Calu3 (cell line): ENCODE results near the gene TYSND1. TPM values are rescaled to one million over a fixed set of nuclear protein-coding genes. Genes with fewer than 3 reads are reported as not detected.

Experiments used
- BruUV-seq: library from RNA; stranded (reverse); fragments of 400-500 nt; replicated peaks from 2 replicates; lab custom pipeline; 2021; lab: Mats Ljungman, UMichigan
- CTCF ChIA-PET: fragments of 300-600 bp; sonication (Branson Sonifier 250); formaldehyde crosslinking; loops from one replicate; lab custom pipeline; 2022; ENCODE audit warnings: antibody characterized with exemption; lab: Charles Lee
- DNase-seq: peaks from one replicate; pipeline ENCODE4 v3.0.0; 2022
- H3K27ac Mint-ChIP-seq: one replicate; pipeline ENCODE4 v1.8.0; 2022; ENCODE audit warnings: mixed read lengths; ENCODE audit not compliant: unreplicated experiment
- H3K27me3 Mint-ChIP-seq: one replicate; pipeline ENCODE4 v1.8.0; 2022; ENCODE audit warnings: mixed read lengths; ENCODE audit not compliant: unreplicated experiment
- H3K36me3 Mint-ChIP-seq: one replicate; pipeline ENCODE4 v1.8.0; 2022; ENCODE audit warnings: mild to moderate bottlenecking, moderate library complexity, mixed read lengths; ENCODE audit not compliant: insufficient read depth, unreplicated experiment
- H3K4me1 Mint-ChIP-seq: one replicate; pipeline ENCODE4 v1.8.0; 2022; ENCODE audit warnings: mild to moderate bottlenecking, low read depth, mixed read lengths; ENCODE audit not compliant: unreplicated experiment
- H3K4me3 Mint-ChIP-seq: one replicate; pipeline ENCODE4 v1.8.0; 2022; ENCODE audit warnings: mild to moderate bottlenecking, low read depth, moderate library complexity, mixed read lengths; ENCODE audit not compliant: unreplicated experiment
- H3K9me3 Mint-ChIP-seq: one replicate; pipeline ENCODE4 v1.8.0; 2022; ENCODE audit warnings: low read depth, mixed read lengths; ENCODE audit not compliant: unreplicated experiment
- intact Hi-C: fragments of 100-400 bp; cut with micrococcal nuclease; formaldehyde crosslinking; loops from one replicate; pipeline ENCODE4 v1.10.0; 2022; ENCODE audit not compliant: unreplicated experiment
- total RNA-seq: library from RNA; stranded (reverse); gene quantifications from 2 replicates; pipeline ENCODE4 v1.2.3, GENCODE V29; 2022
- TF ChIP-seq, protein P1 (sequence below): fragments of 200-600 bp; IDR thresholded peaks from one replicate; pipeline ENCODE4 v1.8.0; 2022; ENCODE audit warnings: antibody characterized with exemption; ENCODE audit not compliant: unreplicated experiment

TYSND1 gene
- total RNA-seq, 1 experiment from 2014 or later: 21.4 TPM

DNA sequence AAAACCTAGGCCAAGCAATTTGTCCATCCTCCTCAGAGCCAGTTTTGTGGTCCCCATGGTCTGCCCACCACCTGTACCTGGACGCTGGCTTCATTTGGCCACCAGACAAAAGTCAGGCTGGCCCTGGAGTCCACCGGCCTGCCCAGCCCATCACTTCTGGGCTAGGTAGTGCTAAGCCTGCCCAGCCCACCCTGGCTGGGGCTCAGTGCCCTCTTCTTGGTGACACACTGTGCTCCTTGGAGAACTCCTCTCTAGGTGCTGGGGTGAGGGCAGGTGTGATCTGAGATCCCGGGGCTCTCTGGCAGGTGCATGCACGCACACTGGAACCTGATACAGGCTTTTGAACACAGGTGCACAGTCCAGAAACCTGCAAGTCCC is 15.0 kb downstream of the TYSND1 start:
- intact Hi-C loops: no loop called here
- H3K4me1 Mint-ChIP-seq: peaks cover 36% of the 10 kb centered on the region
- BruUV-seq: no TSS peak
- TF ChIP-seq, protein P1, sequence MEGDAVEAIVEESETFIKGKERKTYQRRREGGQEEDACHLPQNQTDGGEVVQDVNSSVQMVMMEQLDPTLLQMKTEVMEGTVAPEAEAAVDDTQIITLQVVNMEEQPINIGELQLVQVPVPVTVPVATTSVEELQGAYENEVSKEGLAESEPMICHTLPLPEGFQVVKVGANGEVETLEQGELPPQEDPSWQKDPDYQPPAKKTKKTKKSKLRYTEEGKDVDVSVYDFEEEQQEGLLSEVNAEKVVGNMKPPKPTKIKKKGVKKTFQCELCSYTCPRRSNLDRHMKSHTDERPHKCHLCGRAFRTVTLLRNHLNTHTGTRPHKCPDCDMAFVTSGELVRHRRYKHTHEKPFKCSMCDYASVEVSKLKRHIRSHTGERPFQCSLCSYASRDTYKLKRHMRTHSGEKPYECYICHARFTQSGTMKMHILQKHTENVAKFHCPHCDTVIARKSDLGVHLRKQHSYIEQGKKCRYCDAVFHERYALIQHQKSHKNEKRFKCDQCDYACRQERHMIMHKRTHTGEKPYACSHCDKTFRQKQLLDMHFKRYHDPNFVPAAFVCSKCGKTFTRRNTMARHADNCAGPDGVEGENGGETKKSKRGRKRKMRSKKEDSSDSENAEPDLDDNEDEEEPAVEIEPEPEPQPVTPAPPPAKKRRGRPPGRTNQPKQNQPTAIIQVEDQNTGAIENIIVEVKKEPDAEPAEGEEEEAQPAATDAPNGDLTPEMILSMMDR: no peak
- no peak for DNase-seq
- H3K27me3 Mint-ChIP-seq: no peaks in the 10 kb centered on the region
- H3K27ac Mint-ChIP-seq: peak overlapping the region; percentile 91
- CTCF ChIA-PET: interaction anchor here (0.8 kb wide), 1 partner anchor 16 kb away, joined by 3 read pairs; no protein-coding TSS in a partner anchor
- no peaks in the 10 kb centered on the region for H3K9me3 Mint-ChIP-seq
- peak overlapping the region; percentile 98 for H3K4me3 Mint-ChIP-seq
- H3K36me3 Mint-ChIP-seq: peaks cover 26% of the 10 kb centered on the region

DNA sequence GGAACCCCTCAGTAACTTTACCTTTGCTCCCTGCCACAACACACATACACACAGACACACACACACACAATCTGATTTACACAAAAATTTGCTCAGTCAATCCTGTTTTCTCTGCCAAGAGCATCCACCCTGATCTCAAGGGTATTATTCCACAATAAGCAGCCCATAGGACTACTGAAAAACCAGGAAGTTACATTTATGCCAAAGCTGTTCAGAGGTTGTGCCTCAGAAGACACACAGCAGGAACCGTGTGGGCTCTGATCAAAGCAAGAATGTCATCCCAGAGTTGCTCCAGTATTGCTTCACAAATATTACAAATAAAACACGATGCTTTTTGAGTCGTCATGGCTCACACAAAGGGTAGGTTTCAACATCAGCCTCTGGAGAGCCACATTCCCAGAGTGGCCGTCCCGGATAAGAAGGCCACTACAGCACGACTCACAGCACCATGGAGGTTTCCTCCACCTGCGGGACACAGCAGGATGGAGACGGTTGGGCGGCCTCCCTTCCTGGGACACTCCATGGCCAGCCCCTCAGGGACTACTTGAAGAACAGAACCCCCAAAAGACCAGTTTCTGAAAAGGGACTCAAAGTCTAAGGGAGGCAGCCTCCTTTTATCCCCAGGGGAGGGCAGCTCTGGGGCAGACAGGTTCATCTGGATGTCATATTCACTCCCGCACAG is 15.5 kb downstream of the TYSND1 start:
- Mint-ChIP-seq H3K27me3 (no peaks in the 10 kb centered on the region), H3K36me3 (peaks cover 26% of the 10 kb centered on the region), H3K4me1 (peaks cover 36% of the 10 kb centered on the region), H3K9me3 (no peaks in the 10 kb centered on the region), H3K27ac (no peak overlapping the region), H3K4me3 (peak overlapping the region; percentile 98)
- no peak for DNase-seq
- CTCF ChIA-PET: no interaction called here
- intact Hi-C loops: no loop called here
- BruUV-seq: no TSS peak
- TF ChIP-seq, protein P1: no peak

DNA sequence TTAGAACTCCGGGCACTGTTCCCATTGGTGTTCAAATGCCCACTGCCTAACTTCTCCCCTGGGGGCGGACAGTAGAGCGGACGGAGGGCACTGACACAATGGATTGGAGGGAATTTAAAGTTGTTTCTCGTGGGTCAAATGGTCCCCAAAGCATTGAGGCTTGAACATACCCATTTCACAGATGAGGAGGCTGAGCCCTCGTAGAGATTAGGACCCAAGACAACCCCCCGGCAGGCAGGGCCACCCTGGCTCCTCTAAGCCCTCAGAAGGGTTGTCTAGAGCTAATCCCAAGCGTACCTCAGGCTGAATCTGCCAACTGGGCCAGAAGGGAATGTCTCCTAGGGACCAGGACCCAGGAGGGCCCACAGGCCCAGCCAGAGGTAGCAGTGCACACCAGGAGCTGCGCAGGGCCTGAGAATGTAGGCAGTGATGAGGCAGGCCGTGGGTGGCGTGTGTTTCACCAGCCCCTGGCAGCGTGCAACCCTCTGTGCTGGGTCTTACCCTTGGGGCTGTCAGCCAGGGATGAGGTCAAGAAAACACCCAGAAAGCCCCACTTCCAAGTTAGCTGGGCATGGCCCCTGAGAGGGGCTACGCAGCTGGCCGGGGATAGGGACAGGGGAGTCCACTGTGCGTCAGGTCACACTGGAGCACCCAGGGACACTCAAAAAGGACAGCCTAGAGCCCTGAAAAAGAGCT is 19.7 kb downstream of the TYSND1 start:
- no peak overlapping the region for H3K4me3 Mint-ChIP-seq
- H3K36me3 Mint-ChIP-seq: peaks cover 18% of the 10 kb centered on the region
- TF ChIP-seq, protein P1: no peak
- CTCF ChIA-PET: no interaction called here
- BruUV-seq: no TSS peak
- H3K9me3 Mint-ChIP-seq: peaks cover 2% of the 10 kb centered on the region
- peaks cover 19% of the 10 kb centered on the region for H3K4me1 Mint-ChIP-seq
- no peak for DNase-seq
- no peaks in the 10 kb centered on the region for H3K27me3 Mint-ChIP-seq
- intact Hi-C loops: no loop called here
- H3K27ac Mint-ChIP-seq: no peak overlapping the region

DNA sequence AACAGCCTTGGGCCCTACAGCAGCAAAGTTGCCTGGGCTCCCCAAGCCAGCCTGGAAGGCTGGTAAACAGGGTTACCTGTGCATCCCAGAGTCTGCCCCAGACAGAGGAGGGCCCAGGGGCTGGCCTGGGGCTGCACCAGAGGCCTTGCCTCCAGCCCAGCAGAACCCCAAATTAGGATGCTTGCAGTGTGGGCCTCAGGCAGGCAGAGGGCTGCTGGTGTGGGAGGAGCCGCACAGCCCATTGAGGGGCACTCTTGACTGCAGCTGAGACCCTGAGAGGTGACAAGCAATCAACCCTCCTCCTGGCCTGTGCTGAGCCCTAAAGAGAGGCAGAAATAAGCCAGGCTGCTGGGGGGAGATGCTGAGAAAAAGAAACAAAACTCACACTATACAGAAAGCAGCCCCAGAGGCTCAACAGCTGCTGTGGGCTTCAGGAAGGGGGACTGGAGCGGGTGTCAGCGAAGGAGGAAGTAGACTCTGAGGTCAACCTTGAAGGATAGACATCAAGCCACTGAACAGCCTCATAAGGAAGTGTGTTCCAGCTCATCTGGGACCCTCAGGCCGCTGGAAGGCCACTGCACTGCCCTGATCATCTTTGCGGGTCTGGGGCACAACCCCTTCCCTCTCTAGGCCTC is 20.5 kb downstream of the TYSND1 start:
- DNase-seq: no peak
- Mint-ChIP-seq H3K27ac (no peak overlapping the region), H3K9me3 (peaks cover 2% of the 10 kb centered on the region), H3K36me3 (peaks cover 13% of the 10 kb centered on the region), H3K27me3 (no peaks in the 10 kb centered on the region), H3K4me1 (peaks cover 11% of the 10 kb centered on the region), H3K4me3 (no peak overlapping the region)
- CTCF ChIA-PET: no interaction called here
- TF ChIP-seq, protein P1: no peak
- BruUV-seq: no TSS peak
- intact Hi-C loops: no loop called here
